HG03103 (cell line): Measurements from ENCODE around the gene B4GALT2.

Source experiments
- ATAC-seq: cut with Tn5 transposase; IDR thresholded peaks from one replicate; pipeline ENCODE4 v1.9.1; 2021; ENCODE audit warnings: low read depth; ENCODE audit not compliant: unreplicated experiment

Gene B4GALT2

GRCh38 chr1:43982241-43982640 is 3.2 kb downstream of the B4GALT2 start:
- ATAC-seq: no peak

- ATAC-seq: no peak
Observed at GRCh38 chr1:43982808-43983207, 3.8 kb downstream of the B4GALT2 start.

GRCh38 chr1:43983253-43983899 is 4.4 kb downstream of the B4GALT2 start:
- no peak for ATAC-seq

GRCh38 chr1:43984855-43985254 is 5.8 kb downstream of the B4GALT2 start:
- ATAC-seq: no peak

GRCh38 chr1:43985984-43986595 is 7.1 kb downstream of the B4GALT2 start:
- ATAC-seq: no peak

GRCh38 chr1:43986712-43987111 is 7.7 kb downstream of the B4GALT2 start:
- ATAC-seq: no peak

GRCh38 chr1:43987159-43987902 is 8.3 kb downstream of the B4GALT2 start:
- no peak for ATAC-seq

GRCh38 chr1:43990271-43991199 is 11.5 kb downstream of the B4GALT2 start:
- ATAC-seq: no peak

- ATAC-seq: no peak
Observed at GRCh38 chr1:43991200-43991475, 12.1 kb downstream of the B4GALT2 start.

- peak; percentile 66 for ATAC-seq
Observed at GRCh38 chr1:43991476-43992231, 12.6 kb downstream of the B4GALT2 start, which contains the start of gene CCDC24. CCDC24 (plus strand) TSS chr1:43991599; CDS start chr1:43991879, 280 bp downstream.

GRCh38 chr1:43992232-43992995 is 13.4 kb downstream of the B4GALT2 start:
- no peak for ATAC-seq

- no peak for ATAC-seq
Observed at GRCh38 chr1:43993206-43993914, 14.3 kb downstream of the B4GALT2 start.

GRCh38 chr1:43994071-43994470 is 15.1 kb downstream of the B4GALT2 start:
- ATAC-seq: no peak

- no peak for ATAC-seq
Observed at GRCh38 chr1:43994794-43995790, 16.1 kb downstream of the B4GALT2 start.

GRCh38 chr1:43995984-43996732 is 17.1 kb downstream of the B4GALT2 start:
- no peak for ATAC-seq

GRCh38 chr1:43996733-43997115 is 17.7 kb downstream of the B4GALT2 start:
- no peak for ATAC-seq
